Ishikawa (cell line): ENCODE data around the gene PRLH.

ENCODE experiments used
- CEBPB ChIP-seq: IDR thresholded peaks from 2 replicates; pipeline ENCODE4 v1.6.1; 2012
- CREB1 ChIP-seq: IDR thresholded peaks from 2 replicates; pipeline ENCODE4 v1.6.1; 2012; ENCODE audit warnings: low read depth
- EGR1 ChIP-seq: IDR thresholded peaks from 2 replicates; pipeline ENCODE4 v1.6.1; 2012
- EP300 ChIP-seq: IDR thresholded peaks from 2 replicates; pipeline ENCODE4 v1.6.1; 2012; ENCODE audit warnings: borderline replicate concordance
- MAX ChIP-seq: IDR thresholded peaks from 2 replicates; pipeline ENCODE4 v1.6.1; 2012
- NFIC ChIP-seq: IDR thresholded peaks from 2 replicates; pipeline ENCODE4 v1.6.1; 2012
- RAD21 ChIP-seq: IDR thresholded peaks from 2 replicates; pipeline ENCODE4 v1.6.1; 2012; ENCODE audit warnings: low read depth
- TAF1 ChIP-seq: IDR thresholded peaks from 2 replicates; pipeline ENCODE4 v1.6.1; 2012; ENCODE audit warnings: low read depth, mild to moderate bottlenecking
- TCF12 ChIP-seq: IDR thresholded peaks from 2 replicates; pipeline ENCODE4 v1.6.1; 2012; ENCODE audit warnings: low read depth
- TEAD4 ChIP-seq: IDR thresholded peaks from 2 replicates; pipeline ENCODE4 v1.6.1; 2012
- USF1 ChIP-seq: IDR thresholded peaks from 2 replicates; pipeline ENCODE4 v1.6.1; 2012
- YY1 ChIP-seq: IDR thresholded peaks from 2 replicates; pipeline ENCODE4 v1.6.1; 2012; ENCODE audit warnings: low read depth
- ZBTB7A ChIP-seq: IDR thresholded peaks from 2 replicates; pipeline ENCODE4 v1.6.1; 2012; ENCODE audit warnings: low read depth
- TF ChIP-seq, protein P1 (sequence below): IDR thresholded peaks from 2 replicates; pipeline ENCODE4 v1.6.1; 2012; ENCODE audit warnings: low read depth, mild to moderate bottlenecking

- TF ChIP-seq CREB1, result no peak
- TF ChIP-seq RAD21, result peak; percentile 45
- TF ChIP-seq USF1, result no peak
- TF ChIP-seq NFIC, result peak; percentile 67
- peak; percentile 91 for TF ChIP-seq TEAD4
- peak; percentile 89 for TF ChIP-seq TCF12
- TF ChIP-seq EP300, result peak; percentile 92
- no peak for TF ChIP-seq ZBTB7A
- no peak for TF ChIP-seq MAX
- TF ChIP-seq, protein P1, sequence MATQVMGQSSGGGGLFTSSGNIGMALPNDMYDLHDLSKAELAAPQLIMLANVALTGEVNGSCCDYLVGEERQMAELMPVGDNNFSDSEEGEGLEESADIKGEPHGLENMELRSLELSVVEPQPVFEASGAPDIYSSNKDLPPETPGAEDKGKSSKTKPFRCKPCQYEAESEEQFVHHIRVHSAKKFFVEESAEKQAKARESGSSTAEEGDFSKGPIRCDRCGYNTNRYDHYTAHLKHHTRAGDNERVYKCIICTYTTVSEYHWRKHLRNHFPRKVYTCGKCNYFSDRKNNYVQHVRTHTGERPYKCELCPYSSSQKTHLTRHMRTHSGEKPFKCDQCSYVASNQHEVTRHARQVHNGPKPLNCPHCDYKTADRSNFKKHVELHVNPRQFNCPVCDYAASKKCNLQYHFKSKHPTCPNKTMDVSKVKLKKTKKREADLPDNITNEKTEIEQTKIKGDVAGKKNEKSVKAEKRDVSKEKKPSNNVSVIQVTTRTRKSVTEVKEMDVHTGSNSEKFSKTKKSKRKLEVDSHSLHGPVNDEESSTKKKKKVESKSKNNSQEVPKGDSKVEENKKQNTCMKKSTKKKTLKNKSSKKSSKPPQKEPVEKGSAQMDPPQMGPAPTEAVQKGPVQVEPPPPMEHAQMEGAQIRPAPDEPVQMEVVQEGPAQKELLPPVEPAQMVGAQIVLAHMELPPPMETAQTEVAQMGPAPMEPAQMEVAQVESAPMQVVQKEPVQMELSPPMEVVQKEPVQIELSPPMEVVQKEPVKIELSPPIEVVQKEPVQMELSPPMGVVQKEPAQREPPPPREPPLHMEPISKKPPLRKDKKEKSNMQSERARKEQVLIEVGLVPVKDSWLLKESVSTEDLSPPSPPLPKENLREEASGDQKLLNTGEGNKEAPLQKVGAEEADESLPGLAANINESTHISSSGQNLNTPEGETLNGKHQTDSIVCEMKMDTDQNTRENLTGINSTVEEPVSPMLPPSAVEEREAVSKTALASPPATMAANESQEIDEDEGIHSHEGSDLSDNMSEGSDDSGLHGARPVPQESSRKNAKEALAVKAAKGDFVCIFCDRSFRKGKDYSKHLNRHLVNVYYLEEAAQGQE, result no peak
- TF ChIP-seq CEBPB, result peak; percentile 79
- TF ChIP-seq EGR1, result no peak
- TF ChIP-seq YY1, result no peak
- no peak for TF ChIP-seq TAF1
These were observed 47.9 kb downstream of the PRLH start for GRCh38 chr2:237614151-237614720.
